SK-N-SH treated with all-trans-retinoic acid at 6 μM for 48 hours (cell line): ENCODE measurements around the gene TIMM10.

ENCODE experiments used
- ATAC-seq: fragments of 200-7000 bp; cut with Tn5 transposase; 3 replicates; pipeline ENCODE4 v1.9.1; 2020; ENCODE audit warnings: mild to moderate bottlenecking, moderate library complexity
- ARNTL ChIP-seq: fragments of 450-650 bp; formaldehyde crosslinking; IDR thresholded peaks from 2 replicates; pipeline ENCODE4 v1.5.0; 2020; ENCODE audit warnings: low read depth, mild to moderate bottlenecking, moderate library complexity, borderline replicate concordance
- BACH2 ChIP-seq: fragments of 250-450 bp; sonication (Bioruptor Pico); IDR thresholded peaks from 2 replicates; pipeline ENCODE4 v1.9.0; 2021; ENCODE audit warnings: mild to moderate bottlenecking, borderline replicate concordance
- CREB5 ChIP-seq: fragments of 250-450 bp; sonication (Bioruptor Pico); IDR thresholded peaks from 2 replicates; pipeline ENCODE4 v1.5.1; 2020; ENCODE audit warnings: low read depth, mild to moderate bottlenecking, moderate library complexity
- CSDC2 ChIP-seq: fragments of 250-450 bp; sonication (Bioruptor Pico); IDR thresholded peaks from 2 replicates; pipeline ENCODE4 v1.5.0; 2020; ENCODE audit warnings: mild to moderate bottlenecking, moderate library complexity
- ESRRG ChIP-seq: fragments of 250-450 bp; sonication (Bioruptor Pico); IDR thresholded peaks from 2 replicates; pipeline ENCODE4 v1.6.1; 2021; ENCODE audit warnings: mild to moderate bottlenecking
- GLIS3 ChIP-seq: fragments of 250-450 bp; sonication (Bioruptor Pico); IDR thresholded peaks from 2 replicates; pipeline ENCODE4 v1.5.0; 2020; ENCODE audit warnings: mild to moderate bottlenecking, moderate library complexity
- ISL1 ChIP-seq: fragments of 250-450 bp; sonication (Bioruptor Pico); IDR thresholded peaks from 2 replicates; pipeline ENCODE4 v2.1.2; 2022; ENCODE audit warnings: mild to moderate bottlenecking, moderate library complexity
- OSR1 ChIP-seq: fragments of 250-450 bp; sonication (Bioruptor Pico); IDR thresholded peaks from 2 replicates; pipeline ENCODE4 v1.8.0; 2022; ENCODE audit warnings: moderate library complexity, mild to moderate bottlenecking, inconsistent platforms
- PPARA ChIP-seq: fragments of 250-450 bp; sonication (Bioruptor Pico); IDR thresholded peaks from 2 replicates; pipeline ENCODE4 v1.5.0; 2020; ENCODE audit warnings: mild to moderate bottlenecking, borderline replicate concordance
- RARB ChIP-seq: fragments of 250-450 bp; sonication (Bioruptor Pico); IDR thresholded peaks from 2 replicates; pipeline ENCODE4 v1.8.0; 2021; ENCODE audit warnings: mild to moderate bottlenecking, moderate library complexity
- SNAI2 ChIP-seq: fragments of 250-450 bp; sonication (Bioruptor Pico); IDR thresholded peaks from 2 replicates; pipeline ENCODE4 v1.5.0; 2020; ENCODE audit warnings: mild to moderate bottlenecking, moderate library complexity
- TCF4 ChIP-seq: fragments of 250-450 bp; sonication (Bioruptor Pico); IDR thresholded peaks from 2 replicates; pipeline ENCODE4 v1.8.0; 2021; ENCODE audit warnings: mild to moderate bottlenecking, moderate library complexity, borderline replicate concordance
- TOX ChIP-seq: fragments of 250-450 bp; sonication (Bioruptor Pico); IDR thresholded peaks from 2 replicates; pipeline ENCODE4 v1.8.0; 2021; ENCODE audit warnings: mild to moderate bottlenecking, moderate library complexity, borderline replicate concordance
- ZFP3 ChIP-seq: fragments of 250-450 bp; sonication (Bioruptor Pico); IDR thresholded peaks from 2 replicates; pipeline ENCODE4 v1.5.0; 2020; ENCODE audit warnings: mild to moderate bottlenecking, moderate library complexity
- ZFP30 ChIP-seq: fragments of 450-650 bp; formaldehyde crosslinking; IDR thresholded peaks from 2 replicates; pipeline ENCODE4 v1.5.0; 2022; ENCODE audit warnings: mild to moderate bottlenecking, moderate library complexity
- ZNF8 ChIP-seq: fragments of 450-650 bp; formaldehyde crosslinking; IDR thresholded peaks from 2 replicates; pipeline ENCODE4 v1.5.0; 2020; ENCODE audit warnings: mild to moderate bottlenecking, moderate library complexity
- TF ChIP-seq, protein P1 (sequence below): fragments of 250-450 bp; sonication (Bioruptor Pico); IDR thresholded peaks from 2 replicates; pipeline ENCODE4 v1.5.1; 2021; ENCODE audit warnings: mild to moderate bottlenecking, moderate library complexity
- TF ChIP-seq, protein P2 (sequence below): fragments of 250-450 bp; sonication (Bioruptor Pico); IDR thresholded peaks from 2 replicates; pipeline ENCODE4 v1.8.0; 2021; ENCODE audit warnings: low read depth, mild to moderate bottlenecking, moderate library complexity, borderline replicate concordance
- TF ChIP-seq, protein P3 (sequence below): fragments of 250-450 bp; sonication (Bioruptor Pico); IDR thresholded peaks from 2 replicates; pipeline ENCODE4 v1.8.0; 2020; ENCODE audit warnings: mild to moderate bottlenecking, moderate library complexity, borderline replicate concordance

TIMM10 gene

DNA sequence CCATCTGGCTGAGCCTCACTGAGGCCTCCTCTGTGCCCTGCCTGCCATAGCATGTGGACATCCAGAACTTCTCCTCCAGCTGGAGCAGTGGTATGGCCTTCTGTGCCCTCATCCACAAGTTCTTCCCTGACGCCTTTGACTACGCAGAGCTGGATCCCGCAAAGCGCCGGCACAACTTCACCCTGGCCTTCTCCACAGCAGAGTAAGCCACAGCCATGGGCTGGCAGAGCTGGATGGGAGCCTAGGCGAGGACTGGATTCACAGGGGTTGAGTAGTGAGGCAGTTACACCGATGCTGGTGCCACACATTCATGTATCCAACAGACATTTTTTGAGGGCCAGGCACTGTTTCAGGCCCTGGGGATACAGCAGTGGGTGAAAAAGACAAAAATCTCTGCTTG, 15.9 kb upstream of the TIMM10 start (continued):
- TF ChIP-seq RARB (CRISPR knock-in tag) (no peak), ZFP3 (no peak)
- TF ChIP-seq, all 23 proteins: peak for 0

DNA sequence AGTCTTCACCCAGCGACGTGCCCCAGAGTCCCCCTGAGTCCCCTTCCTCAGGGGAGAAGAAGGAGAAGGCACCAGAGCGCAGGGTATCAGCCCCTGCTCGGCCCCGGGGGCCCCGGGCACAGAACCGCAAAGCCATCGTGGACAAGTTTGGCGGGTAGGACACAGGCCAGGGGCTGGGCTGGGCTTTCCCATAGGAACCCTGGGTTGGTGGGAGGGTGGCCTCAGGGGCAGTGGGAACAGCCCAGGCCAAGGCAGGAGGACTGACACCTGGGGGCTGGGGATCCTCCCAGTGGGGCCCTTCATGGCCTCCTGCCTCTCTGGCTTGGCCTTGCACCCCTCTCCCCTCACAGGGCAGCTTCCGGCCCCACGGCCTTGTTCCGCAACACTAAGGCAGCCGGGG, 15.3 kb upstream of the TIMM10 start:
- TF ChIP-seq ZNF8: no peak
- TF ChIP-seq ISL1: no peak
- TF ChIP-seq GLIS3: no peak
- TF ChIP-seq CSDC2 (CRISPR knock-in tag): no peak
- no peak for TF ChIP-seq ZFP30 (CRISPR knock-in tag)
- TF ChIP-seq, protein P1, sequence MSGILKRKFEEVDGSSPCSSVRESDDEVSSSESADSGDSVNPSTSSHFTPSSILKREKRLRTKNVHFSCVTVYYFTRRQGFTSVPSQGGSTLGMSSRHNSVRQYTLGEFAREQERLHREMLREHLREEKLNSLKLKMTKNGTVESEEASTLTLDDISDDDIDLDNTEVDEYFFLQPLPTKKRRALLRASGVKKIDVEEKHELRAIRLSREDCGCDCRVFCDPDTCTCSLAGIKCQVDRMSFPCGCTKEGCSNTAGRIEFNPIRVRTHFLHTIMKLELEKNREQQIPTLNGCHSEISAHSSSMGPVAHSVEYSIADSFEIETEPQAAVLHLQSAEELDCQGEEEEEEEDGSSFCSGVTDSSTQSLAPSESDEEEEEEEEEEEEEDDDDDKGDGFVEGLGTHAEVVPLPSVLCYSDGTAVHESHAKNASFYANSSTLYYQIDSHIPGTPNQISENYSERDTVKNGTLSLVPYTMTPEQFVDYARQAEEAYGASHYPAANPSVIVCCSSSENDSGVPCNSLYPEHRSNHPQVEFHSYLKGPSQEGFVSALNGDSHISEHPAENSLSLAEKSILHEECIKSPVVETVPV: no peak
- no peak for TF ChIP-seq PPARA (CRISPR knock-in tag)
- TF ChIP-seq, protein P2, sequence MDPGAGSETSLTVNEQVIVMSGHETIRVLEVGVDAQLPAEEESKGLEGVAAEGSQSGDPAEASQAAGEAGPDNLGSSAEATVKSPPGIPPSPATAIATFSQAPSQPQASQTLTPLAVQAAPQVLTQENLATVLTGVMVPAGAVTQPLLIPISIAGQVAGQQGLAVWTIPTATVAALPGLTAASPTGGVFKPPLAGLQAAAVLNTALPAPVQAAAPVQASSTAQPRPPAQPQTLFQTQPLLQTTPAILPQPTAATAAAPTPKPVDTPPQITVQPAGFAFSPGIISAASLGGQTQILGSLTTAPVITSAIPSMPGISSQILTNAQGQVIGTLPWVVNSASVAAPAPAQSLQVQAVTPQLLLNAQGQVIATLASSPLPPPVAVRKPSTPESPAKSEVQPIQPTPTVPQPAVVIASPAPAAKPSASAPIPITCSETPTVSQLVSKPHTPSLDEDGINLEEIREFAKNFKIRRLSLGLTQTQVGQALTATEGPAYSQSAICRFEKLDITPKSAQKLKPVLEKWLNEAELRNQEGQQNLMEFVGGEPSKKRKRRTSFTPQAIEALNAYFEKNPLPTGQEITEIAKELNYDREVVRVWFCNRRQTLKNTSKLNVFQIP: no peak
- TF ChIP-seq SNAI2 (CRISPR knock-in tag): no peak
- no peak for TF ChIP-seq ZFP3
- ATAC-seq: no peak

DNA sequence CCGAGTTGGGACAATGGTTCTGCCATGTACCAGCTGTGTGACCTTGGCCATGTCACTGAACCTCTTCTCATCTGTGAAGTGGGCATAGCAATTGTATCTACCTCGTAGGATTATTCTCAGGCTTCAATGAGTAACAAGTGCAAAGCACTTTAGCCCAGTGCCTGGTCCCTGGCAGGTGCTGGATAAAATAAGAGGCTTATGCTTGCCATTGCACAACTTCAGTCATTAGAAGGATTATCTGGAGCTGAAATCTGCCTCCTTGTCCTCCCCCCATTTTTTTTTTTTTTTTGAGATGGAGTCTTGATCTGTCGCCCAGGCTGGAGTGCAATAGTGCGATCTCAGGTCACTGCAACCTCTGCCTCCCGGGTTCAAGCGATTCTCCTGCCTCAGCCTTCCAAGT, 14.0 kb upstream of the TIMM10 start:
- TF ChIP-seq TOX (CRISPR knock-in tag) (no peak), ZFP30 (CRISPR knock-in tag) (no peak), CSDC2 (CRISPR knock-in tag) (no peak), GLIS3 (no peak), TCF4 (CRISPR knock-in tag) (no peak), ESRRG (CRISPR knock-in tag) (no peak), ZFP3 (no peak), RARB (CRISPR knock-in tag) (no peak)
- TF ChIP-seq, protein P2: no peak
- TF ChIP-seq, protein P3, sequence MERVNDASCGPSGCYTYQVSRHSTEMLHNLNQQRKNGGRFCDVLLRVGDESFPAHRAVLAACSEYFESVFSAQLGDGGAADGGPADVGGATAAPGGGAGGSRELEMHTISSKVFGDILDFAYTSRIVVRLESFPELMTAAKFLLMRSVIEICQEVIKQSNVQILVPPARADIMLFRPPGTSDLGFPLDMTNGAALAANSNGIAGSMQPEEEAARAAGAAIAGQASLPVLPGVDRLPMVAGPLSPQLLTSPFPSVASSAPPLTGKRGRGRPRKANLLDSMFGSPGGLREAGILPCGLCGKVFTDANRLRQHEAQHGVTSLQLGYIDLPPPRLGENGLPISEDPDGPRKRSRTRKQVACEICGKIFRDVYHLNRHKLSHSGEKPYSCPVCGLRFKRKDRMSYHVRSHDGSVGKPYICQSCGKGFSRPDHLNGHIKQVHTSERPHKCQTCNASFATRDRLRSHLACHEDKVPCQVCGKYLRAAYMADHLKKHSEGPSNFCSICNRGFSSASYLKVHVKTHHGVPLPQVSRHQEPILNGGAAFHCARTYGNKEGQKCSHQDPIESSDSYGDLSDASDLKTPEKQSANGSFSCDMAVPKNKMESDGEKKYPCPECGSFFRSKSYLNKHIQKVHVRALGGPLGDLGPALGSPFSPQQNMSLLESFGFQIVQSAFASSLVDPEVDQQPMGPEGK (CRISPR knock-in tag): no peak
- ATAC-seq: no peak

DNA sequence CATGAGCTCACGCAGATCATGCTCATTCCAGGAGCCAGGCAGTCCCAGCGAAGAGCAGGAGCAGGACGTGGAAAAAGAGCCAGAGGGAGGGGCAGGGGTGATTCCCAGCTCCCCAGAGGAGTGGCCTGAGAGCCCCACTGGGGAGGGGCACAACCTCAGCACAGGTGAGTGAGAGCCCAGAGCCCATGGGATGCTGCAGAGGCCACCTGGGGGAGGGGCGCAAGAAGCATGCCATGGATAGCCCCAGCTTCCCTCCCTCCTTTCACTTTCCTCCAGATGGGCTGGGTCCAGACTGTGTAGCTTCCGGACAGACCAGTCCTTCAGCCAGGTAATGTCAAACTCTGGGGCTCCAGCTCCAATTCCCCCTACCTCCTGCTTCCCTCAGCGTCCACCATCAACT, 13.0 kb upstream of the TIMM10 start:
- no peak; the same call in 2 of the 3 replicates for ATAC-seq
- TF ChIP-seq SNAI2 (CRISPR knock-in tag): no peak
- TF ChIP-seq TOX (CRISPR knock-in tag): no peak
- no peak for TF ChIP-seq CSDC2 (CRISPR knock-in tag)
- no peak for TF ChIP-seq ISL1
- no peak for TF ChIP-seq ESRRG (CRISPR knock-in tag)
- TF ChIP-seq BACH2: no peak
- TF ChIP-seq, protein P3 (CRISPR knock-in tag): no peak
- TF ChIP-seq ZFP30 (CRISPR knock-in tag): no peak
- no peak for TF ChIP-seq CREB5 (CRISPR knock-in tag)
- TF ChIP-seq OSR1 (CRISPR knock-in tag): no peak
- TF ChIP-seq ARNTL: no peak
- TF ChIP-seq, protein P2: no peak
